Endodermal cell (in vitro differentiated cells): ENCODE data around the gene BRINP1. TPM values are rescaled to one million over a fixed set of nuclear protein-coding genes. Genes with fewer than 3 reads are reported as not detected.

Source experiments
- DNase-seq: peaks from one replicate; pipeline ENCODE4 v3.0.0-alpha.2; 2017
- H3K27ac ChIP-seq: 2 replicates; pipeline ENCODE4 v1.5.1; 2013; ENCODE audit warnings: mild to moderate bottlenecking, low read depth, low read length, moderate library complexity
- H3K27me3 ChIP-seq: 2 replicates; pipeline ENCODE4 v1.6.1; 2013; ENCODE audit warnings: mild to moderate bottlenecking, low read length, moderate library complexity; ENCODE audit not compliant: insufficient read depth, control insufficient read depth, poor library complexity, severe bottlenecking
- H3K36me3 ChIP-seq: 2 replicates; pipeline ENCODE4 v1.7.0; 2013; ENCODE audit warnings: mild to moderate bottlenecking, low read length, moderate library complexity; ENCODE audit not compliant: control insufficient read depth, insufficient read depth
- H3K4me1 ChIP-seq: one replicate; pipeline ENCODE4 v1.7.0; 2013; ENCODE audit warnings: low read length; ENCODE audit not compliant: control insufficient read depth, insufficient read depth
- H3K4me3 ChIP-seq: 2 replicates; pipeline ENCODE4 v1.5.1; 2013; ENCODE audit warnings: mild to moderate bottlenecking, low read length, moderate library complexity
- H3K9ac ChIP-seq: 2 replicates; pipeline ENCODE4 v1.6.1; 2013; ENCODE audit warnings: mild to moderate bottlenecking, low read length, moderate library complexity; ENCODE audit not compliant: poor library complexity, severe bottlenecking; ENCODE audit errors: extremely low read depth
- H3K9me3 ChIP-seq: 2 replicates; pipeline ENCODE4 v1.6.1; 2013; ENCODE audit warnings: mild to moderate bottlenecking, low read length, moderate library complexity; ENCODE audit not compliant: control insufficient read depth
- H3K27ac Mint-ChIP-seq: 2 replicates; pipeline ENCODE4 v1.8.0; 2020; ENCODE audit warnings: mixed read lengths
- H3K27me3 Mint-ChIP-seq: 2 replicates; pipeline ENCODE4 v1.8.0; 2021; ENCODE audit warnings: mild to moderate bottlenecking, mixed read lengths; ENCODE audit not compliant: insufficient read depth
- H3K36me3 Mint-ChIP-seq: 2 replicates; pipeline ENCODE4 v1.8.0; 2020; ENCODE audit warnings: low read depth, mixed read lengths
- H3K4me1 Mint-ChIP-seq: 2 replicates; pipeline ENCODE4 v1.8.0; 2020; ENCODE audit warnings: mixed read lengths
- H3K4me3 Mint-ChIP-seq: 2 replicates; pipeline ENCODE4 v1.8.0; 2020; ENCODE audit warnings: mild to moderate bottlenecking, moderate library complexity, mixed read lengths
- H3K9me3 Mint-ChIP-seq: 2 replicates; pipeline ENCODE4 v1.8.0; 2020; ENCODE audit warnings: mild to moderate bottlenecking, mixed read lengths
- CTCF ChIP-seq: fragments of 200-600 bp; sonication (generic); conservative IDR thresholded peaks from 2 replicates; pipeline ENCODE4 v1.5.0; 2021; ENCODE audit warnings: antibody characterized with exemption, mild to moderate bottlenecking
- WGBS, 2 experiments: methylation state at CpG; one replicate each; pipeline versions ENCODE4 v1.1.5 to v1.1.7; 2013; ENCODE audit warnings: missing lambda C conversion rate in 2 of 2, mixed read lengths in 1 of 2; ENCODE audit not compliant: insufficient coverage in 1 of 2, insufficient read length in 1 of 2; 5-methylcytosine and 5-hydroxymethylcytosine counted together
- total RNA-seq, 2 donors: library from RNA; stranded (reverse); fragmentation: NEBNext Ultra II Directional in 1 of 2; extraction: Animal tissue kit (Norgen Biotek cat#: 25700) in 1 of 2; gene quantifications; 2 replicates in 1 of 2; 3 replicates in 1 of 2; pipeline ENCODE4 v1.2.1, GENCODE V29; 2021

BRINP1 gene
- total RNA-seq, 2 donors from 2014 or later = 6.3 to 9.6 TPM

GRCh38 chr9:119160551-119160950 is 208.7 kb downstream of the BRINP1 start:
- no peaks in the 10 kb centered on the region for H3K9me3 Mint-ChIP-seq
- no peak overlapping the region for H3K9ac ChIP-seq

GRCh38 chr9:119159386-119159785 is 209.8 kb downstream of the BRINP1 start:
- no peaks in the 10 kb centered on the region for H3K36me3 ChIP-seq
- DNase-seq = no peak
- no peaks in the 10 kb centered on the region for H3K27me3 Mint-ChIP-seq
- 96% methylated on average over 2 of the region's 2 CpGs; no CpG with 5 or more reads in 1 of the 2 experiments for WGBS, 2 experiments
- no peak overlapping the region for H3K9ac ChIP-seq
- no peaks in the 10 kb centered on the region for H3K4me1 ChIP-seq
- H3K4me1 Mint-ChIP-seq = peaks cover 8% of the 10 kb centered on the region
- no peak overlapping the region for H3K27ac ChIP-seq
- H3K36me3 Mint-ChIP-seq = no peaks in the 10 kb centered on the region
- no peak for TF ChIP-seq CTCF
- no peak overlapping the region for H3K4me3 Mint-ChIP-seq
- H3K27ac Mint-ChIP-seq = no peak overlapping the region
- H3K27me3 ChIP-seq = peaks cover 2% of the 10 kb centered on the region
- H3K4me3 ChIP-seq = no peak overlapping the region
- H3K9me3 Mint-ChIP-seq = no peaks in the 10 kb centered on the region
- H3K9me3 ChIP-seq = no peaks in the 10 kb centered on the region

More at GRCh38 chr9:119160551-119160950, 208.7 kb downstream of the BRINP1 start:
- no peak overlapping the region for H3K27ac ChIP-seq
- Mint-ChIP-seq H3K4me3 (no peak overlapping the region), H3K4me1 (peaks cover 6% of the 10 kb centered on the region), H3K27me3 (no peaks in the 10 kb centered on the region), H3K36me3 (no peaks in the 10 kb centered on the region), H3K27ac (no peak overlapping the region)
- no peaks in the 10 kb centered on the region for H3K4me1 ChIP-seq
- no peak overlapping the region for H3K4me3 ChIP-seq
- H3K36me3 ChIP-seq = no peaks in the 10 kb centered on the region
- H3K9me3 ChIP-seq = no peaks in the 10 kb centered on the region
- DNase-seq = no peak
- H3K27me3 ChIP-seq = no peaks in the 10 kb centered on the region
- no peak for TF ChIP-seq CTCF

- WGBS, 2 experiments = 79 to 93% methylated on average over 2 of the region's 2 CpGs
- H3K4me3 ChIP-seq = no peak overlapping the region
- Mint-ChIP-seq H3K9me3 (no peaks in the 10 kb centered on the region), H3K27me3 (no peaks in the 10 kb centered on the region), H3K4me1 (peaks cover 4% of the 10 kb centered on the region), H3K36me3 (no peaks in the 10 kb centered on the region), H3K27ac (no peak overlapping the region), H3K4me3 (no peak overlapping the region)
- no peaks in the 10 kb centered on the region for H3K36me3 ChIP-seq
- H3K27me3 ChIP-seq = peaks cover 6% of the 10 kb centered on the region
- no peaks in the 10 kb centered on the region for H3K9me3 ChIP-seq
- TF ChIP-seq CTCF = no peak
- H3K27ac ChIP-seq = no peak overlapping the region
- DNase-seq = no peak
- no peaks in the 10 kb centered on the region for H3K4me1 ChIP-seq
- H3K9ac ChIP-seq = no peak overlapping the region
Observed at GRCh38 chr9:119157196-119157595, 212.0 kb downstream of the BRINP1 start.
